Activated naive CD4-positive, alpha-beta T cell treated with anti-CD3 and anti-CD28 coated beads, Interleukin-2, amount 50 U/mL, for 16 hours (primary cell): ENCODE measurements around the gene MPZL3.

Experiments
- DNase-seq: peaks from one replicate; pipeline ENCODE4 v3.0.0-alpha.2; 2020

Gene MPZL3

DNA sequence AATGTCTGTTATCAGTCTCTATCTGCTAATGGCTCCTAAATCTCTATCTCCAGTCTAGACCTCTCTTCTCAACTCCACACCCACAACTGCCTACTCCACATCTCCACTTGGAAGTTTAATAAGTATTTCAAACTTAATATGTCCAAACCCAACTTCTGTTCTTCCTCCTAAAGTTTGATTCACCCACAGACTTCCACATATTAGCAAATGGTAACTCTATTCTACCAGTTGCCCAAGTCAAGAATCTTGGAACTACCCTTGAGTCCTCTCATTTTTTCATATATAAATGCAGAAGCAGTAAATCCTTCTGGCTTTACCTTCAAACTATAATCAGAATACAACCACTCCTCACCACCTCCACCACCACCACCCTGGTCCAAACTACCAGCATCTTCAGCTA lies 20.7 kb downstream of the MPZL3 start:
- no peak for DNase-seq

GRCh38 chr11:118230088-118230487 lies 22.1 kb downstream of the MPZL3 start:
- DNase-seq = no peak

DNA sequence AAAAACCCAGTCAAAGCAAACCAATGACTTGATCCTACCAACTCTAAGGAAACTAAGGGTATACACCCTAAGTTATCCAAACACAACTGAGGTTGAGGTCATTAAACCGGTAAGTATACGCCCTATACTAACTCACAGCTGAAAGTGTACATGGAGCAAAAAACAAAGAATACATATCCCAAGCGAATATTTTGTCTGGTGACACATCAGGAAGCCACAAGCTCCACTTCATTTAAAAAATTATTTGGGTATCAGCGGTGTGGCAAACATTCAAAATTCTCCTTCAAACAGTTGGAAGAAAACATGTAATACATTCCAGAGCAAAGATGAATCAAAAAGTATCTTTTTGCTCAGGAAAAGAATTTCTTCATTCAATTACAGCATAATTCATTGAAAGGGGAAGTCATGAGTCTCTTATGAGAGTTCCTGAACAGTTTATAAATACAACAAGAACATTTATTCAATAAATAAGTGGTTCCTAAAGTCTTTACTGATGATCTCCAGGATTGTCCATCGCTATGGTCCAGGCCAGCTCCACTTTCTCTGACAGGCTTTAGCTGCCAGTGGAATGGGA lies 22.8 kb downstream of the MPZL3 start:
- no peak for DNase-seq

GRCh38 chr11:118227865-118228785 lies 24.0 kb downstream of the MPZL3 start:
- no peak for DNase-seq

DNA sequence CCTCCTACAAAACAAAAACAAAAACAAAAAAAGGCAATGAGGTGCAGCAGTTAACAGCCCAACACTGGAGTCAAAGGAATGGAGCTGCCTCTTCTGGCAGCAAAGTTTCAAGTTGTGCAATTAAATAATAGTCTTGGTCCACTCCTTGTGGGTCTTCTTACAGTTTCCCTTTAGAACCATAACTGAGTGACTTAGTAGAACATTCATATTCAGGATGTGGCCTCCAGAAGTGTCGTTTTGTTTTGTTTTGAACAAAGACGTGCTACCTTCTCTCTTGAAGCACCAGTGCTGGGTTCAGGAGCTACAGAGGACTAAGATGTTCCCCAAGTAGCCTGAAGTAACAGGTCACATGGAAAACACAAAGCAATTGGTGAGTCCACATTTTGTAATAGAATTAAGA lies 25.4 kb downstream of the MPZL3 start:
- DNase-seq = no peak

- DNase-seq = no peak
Measured at GRCh38 chr11:118226296-118226695, 25.9 kb downstream of the MPZL3 start.

DNA sequence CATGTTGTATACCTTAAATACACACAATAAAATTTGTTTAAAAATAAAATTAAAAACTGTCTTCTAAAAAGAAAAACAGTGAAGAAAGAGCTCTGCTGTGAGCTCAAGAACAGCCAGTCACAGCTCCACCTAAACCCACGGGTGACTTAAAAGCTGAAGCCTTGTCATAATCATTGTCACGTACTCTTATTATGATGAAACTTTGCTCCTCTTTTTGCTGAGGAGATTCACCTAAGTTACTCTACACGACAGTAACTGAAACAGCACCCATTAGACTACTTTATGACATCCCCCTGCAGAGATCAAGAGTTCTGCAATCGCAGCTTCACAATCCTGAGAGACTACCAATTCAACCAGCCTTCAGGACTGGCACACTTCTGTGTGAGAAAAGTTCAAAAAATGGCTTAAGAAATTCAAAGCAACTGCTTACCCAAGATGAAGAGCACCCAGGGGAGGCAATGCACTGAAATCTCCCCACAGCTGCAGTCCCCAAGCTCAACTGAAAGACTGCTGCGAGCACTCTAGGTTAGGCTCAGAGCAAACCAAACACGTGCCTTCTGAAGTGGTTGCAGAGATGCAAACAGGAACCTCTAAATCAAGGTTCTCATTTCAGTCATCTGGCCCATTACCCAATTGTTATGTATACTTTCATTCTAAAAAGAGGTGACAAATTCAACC lies 27.5 kb downstream of the MPZL3 start, which contains the start of gene JAML:
JAML (minus strand) TSS at position 501 of the 678 bp plus-strand sequence. CDS start 10,145 bp downstream, outside the sequence.
- DNase-seq = peak; percentile 70

DNA sequence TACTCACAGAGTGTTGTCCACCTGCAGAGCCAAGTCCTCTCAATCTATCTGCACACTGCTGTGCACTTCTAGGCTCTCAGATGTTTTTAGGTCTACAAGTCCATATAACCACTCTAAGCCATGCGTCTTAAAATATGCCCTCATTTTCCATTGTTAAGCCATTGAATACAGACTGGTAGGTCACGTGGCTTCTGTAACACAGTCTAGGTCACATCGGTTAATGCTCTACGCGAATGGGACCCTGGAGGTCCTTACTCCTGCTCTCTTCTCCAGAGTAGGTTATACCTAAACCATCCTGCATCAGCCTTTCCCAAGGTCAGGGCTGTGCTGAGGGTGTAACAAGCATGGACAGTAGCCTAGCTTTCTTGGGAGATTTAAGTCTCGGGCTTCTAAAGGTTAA lies 28.2 kb downstream of the MPZL3 start:
- peak; percentile 35 for DNase-seq

DNA sequence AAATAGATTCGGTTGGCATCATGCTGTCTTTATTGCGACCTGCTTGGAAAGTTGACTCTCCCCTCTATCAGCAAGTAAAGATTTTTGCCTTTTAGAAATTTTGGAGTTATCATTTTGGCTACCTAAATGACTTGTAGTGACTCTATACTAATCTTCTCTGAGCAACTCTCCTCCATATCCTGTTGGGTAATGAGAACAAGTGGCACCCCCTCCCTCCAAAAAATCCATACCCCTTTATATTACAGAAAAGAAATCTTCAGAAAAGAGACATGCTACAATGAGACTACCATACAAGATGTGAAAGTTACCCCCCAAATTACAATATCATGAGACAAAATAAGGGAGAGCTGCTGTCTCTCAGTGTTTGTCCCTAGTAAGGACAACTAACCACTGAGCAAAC lies 28.6 kb downstream of the MPZL3 start:
- no peak for DNase-seq

GRCh38 chr11:118222437-118222836 lies 29.7 kb downstream of the MPZL3 start:
- no peak for DNase-seq

- DNase-seq = no peak
Measured at GRCh38 chr11:118221419-118221818, 30.7 kb downstream of the MPZL3 start.

DNA sequence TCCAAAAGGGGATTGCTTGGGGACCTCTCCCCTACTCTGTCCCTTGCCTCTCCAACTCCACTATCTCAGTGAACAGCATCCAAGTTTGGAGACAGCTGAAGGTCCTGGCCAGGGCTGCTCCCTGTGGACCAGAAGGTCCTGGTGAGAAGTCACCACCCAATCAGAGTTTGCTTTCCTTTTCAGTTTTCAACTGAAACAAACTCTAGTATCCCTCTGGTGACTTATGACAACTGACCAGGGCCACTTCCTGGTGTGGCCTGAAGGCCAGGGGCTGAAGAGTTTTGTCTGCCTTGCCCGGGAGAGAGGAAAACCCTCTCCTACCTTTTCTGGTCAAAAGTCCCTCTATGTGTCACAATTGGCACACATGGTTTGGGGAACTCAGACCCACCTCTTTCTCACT lies 32.4 kb downstream of the MPZL3 start:
- DNase-seq = no peak

- DNase-seq = no peak
Measured at GRCh38 chr11:118219244-118219643, 32.9 kb downstream of the MPZL3 start.

- peak; percentile 42 for DNase-seq
Measured at GRCh38 chr11:118217575-118217974, 34.6 kb downstream of the MPZL3 start.

DNA sequence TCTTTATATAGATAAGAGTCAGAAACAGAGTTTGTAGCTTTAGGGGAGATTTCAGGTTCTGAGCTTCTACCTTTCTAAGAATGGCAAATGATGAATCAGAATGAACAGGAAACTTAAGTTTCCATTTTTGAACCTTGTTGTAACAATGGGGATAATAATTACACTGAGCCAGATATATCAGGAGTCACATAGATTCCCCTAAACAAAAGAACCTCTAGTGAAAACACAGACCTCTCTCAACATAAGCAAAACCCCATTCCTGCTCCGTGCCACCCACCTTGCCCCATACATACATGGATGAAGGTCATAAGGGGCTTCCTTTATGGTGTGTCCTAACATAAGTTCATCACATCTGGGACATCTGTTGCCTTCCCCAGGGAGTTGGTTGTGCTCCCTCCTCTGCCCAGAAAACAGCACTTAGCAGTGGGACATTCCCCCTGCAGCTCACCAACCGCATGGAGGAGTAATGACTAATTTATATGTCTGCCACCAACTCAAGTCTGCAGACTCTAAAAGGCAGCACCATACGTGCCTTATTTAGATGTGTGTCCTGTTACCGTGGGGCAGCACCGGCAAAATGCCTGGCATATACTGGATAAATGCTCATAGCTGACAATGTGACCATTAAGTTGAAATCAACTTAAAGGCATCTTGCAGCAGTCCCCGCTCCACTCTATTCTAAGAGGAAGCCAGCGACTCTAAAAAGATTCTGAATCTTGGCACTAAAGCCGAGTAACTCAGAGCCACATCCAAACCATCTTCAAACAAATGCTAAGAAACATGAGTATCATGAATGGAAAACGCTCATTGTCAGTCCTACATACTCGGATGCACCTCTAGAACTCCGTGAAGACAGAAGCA lies 35.3 kb downstream of the MPZL3 start:
- peak; percentile 58 for DNase-seq

- DNase-seq = no peak
Measured at GRCh38 chr11:118215765-118216164, 36.4 kb downstream of the MPZL3 start.

GRCh38 chr11:118215262-118215661 lies 36.9 kb downstream of the MPZL3 start:
- no peak for DNase-seq

DNA sequence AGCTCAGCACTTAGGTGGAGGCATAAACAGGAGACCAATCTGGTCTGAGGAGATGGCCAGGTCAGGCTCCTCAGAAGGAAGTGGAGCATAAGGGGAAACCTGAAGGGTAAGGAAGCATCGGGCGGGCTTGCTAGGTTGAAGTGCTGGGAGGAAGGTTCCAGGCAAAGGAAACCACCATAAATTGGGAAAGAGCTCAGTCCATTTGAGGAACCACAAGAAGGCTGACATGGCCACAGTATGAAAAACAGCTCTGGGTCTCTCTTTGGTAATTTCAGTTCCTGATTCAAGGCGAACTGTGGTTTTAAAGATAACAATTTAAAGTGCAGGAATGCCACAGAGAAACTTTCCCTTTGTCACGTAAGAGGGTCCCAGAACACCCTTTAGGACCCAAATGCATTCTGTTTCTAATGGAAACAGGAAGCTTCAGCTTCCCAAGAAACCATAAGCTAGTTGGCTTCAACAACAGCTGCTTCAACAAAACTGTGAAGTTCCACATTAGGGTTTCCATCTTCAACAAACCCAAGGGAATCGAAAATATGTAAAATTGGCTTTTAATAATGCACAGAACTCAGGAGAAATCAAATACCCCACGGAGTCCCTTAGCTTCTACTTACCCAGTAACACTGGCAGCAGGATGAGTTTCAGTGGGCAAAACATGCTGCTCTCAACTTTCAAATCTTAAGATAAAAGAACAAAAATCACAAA lies 37.8 kb downstream of the MPZL3 start:
- no peak for DNase-seq

GRCh38 chr11:118213781-118214180 lies 38.4 kb downstream of the MPZL3 start:
- no peak for DNase-seq

- no peak for DNase-seq
Measured at GRCh38 chr11:118213201-118213600, 39.0 kb downstream of the MPZL3 start.

- no peak for DNase-seq
Measured at GRCh38 chr11:118212781-118213191, 39.4 kb downstream of the MPZL3 start.

DNA sequence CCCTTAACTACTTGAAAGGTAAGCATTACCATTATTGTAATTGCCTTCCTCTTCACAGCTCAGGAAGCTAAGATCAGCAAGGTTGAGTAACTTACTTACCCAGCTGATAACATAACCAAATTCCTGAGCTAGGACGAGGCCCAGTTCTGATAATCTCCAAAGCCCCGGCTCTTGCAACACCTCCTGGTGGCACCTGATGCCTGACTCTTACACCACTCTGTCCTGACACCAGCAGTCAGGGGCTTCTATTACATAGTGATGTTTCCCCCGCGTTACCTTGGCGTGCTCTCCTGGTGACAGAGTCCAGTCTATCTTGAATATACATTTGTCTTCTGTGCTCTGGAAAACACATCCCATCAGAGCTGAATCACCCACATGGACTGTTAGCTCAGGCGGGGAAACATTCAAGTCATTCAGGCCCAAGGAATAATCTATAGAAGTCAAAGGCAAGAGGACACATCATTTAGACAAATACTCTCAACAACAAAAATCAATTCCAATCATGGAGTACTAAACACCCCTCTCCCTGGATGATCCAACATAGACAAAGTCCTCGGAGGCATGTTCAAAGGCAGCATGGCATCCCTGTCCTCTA lies 39.9 kb downstream of the MPZL3 start:
- DNase-seq = no peak
